Measurements from ENCODE around the gene DOCK3.
"Not testable (repeated sequence)": the region's sequence is repeated elsewhere in the genome, so short reads cannot be mapped to it uniquely, and the experiment has no call there.

Gene DOCK3

GRCh38 chr3:50926868-50927267, 252.1 kb downstream of the DOCK3 start:
- DNase-seq, result no peak
- Histone ChIP-seq H3K9me3 (ENCODE audit: severe bottlenecking) (no peaks in the 10 kb centered on the region), H3K27ac (no peak overlapping the region), H3K4me3 (ENCODE audit: low read depth, low read length) (no peak overlapping the region), H3K27me3 (ENCODE audit: insufficient read depth, low read depth, severe bottlenecking) (no peaks in the 10 kb centered on the region), H3K36me3 (no peaks in the 10 kb centered on the region)
- TF ChIP-seq, protein P1, sequence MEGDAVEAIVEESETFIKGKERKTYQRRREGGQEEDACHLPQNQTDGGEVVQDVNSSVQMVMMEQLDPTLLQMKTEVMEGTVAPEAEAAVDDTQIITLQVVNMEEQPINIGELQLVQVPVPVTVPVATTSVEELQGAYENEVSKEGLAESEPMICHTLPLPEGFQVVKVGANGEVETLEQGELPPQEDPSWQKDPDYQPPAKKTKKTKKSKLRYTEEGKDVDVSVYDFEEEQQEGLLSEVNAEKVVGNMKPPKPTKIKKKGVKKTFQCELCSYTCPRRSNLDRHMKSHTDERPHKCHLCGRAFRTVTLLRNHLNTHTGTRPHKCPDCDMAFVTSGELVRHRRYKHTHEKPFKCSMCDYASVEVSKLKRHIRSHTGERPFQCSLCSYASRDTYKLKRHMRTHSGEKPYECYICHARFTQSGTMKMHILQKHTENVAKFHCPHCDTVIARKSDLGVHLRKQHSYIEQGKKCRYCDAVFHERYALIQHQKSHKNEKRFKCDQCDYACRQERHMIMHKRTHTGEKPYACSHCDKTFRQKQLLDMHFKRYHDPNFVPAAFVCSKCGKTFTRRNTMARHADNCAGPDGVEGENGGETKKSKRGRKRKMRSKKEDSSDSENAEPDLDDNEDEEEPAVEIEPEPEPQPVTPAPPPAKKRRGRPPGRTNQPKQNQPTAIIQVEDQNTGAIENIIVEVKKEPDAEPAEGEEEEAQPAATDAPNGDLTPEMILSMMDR (IDR thresholded peaks at IDR 0.05; ENCODE audit: low read depth, low read length), result no peak

DNA sequence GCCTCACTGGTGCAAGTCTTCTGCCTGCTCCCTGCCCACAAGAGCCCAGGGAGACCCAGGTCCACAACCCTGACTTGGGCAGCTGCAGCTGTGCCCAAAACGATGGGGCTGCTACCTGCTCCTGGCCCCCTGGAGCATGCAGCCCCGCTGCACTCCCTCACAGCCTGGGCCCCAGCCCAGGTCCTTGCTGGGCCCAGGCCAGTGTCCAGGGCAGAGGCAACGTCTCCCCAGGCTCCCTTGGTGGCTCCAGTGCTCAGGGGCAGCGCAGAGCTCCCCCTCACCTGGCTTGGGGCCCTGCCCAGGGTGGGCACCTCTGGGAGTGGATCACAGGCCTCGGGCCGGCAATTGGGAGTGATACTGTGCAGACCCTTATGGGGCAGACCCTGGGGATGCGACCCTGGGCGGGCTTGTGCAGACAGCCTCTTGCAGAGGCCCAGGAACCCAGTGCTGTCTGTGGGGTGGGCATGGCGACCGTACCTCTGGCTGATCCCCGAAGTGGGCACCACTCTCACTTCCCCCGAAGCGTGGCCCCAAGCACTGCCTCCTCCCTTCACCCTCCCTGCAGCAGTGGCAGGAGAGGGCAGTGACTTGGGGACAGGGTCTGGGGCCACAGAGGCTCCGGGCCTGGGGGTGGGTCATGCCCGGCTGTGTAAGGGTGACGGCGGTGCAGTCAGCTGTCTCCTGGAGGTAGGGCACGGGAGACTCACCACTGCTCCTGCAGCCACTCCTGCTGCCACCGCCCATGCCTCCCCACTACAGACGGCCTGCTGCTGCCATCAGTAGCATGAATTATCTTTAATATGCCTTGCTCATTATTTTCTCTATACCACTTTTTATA, 255.9 kb downstream of the DOCK3 start:
- no peaks in the 10 kb centered on the region for H3K27me3 ChIP-seq (ENCODE audit: insufficient read depth, low read depth, severe bottlenecking)
- no peak for DNase-seq
- no peak overlapping the region for H3K4me3 ChIP-seq (ENCODE audit: low read depth, low read length)
- H3K9me3 ChIP-seq (ENCODE audit: severe bottlenecking), result no peaks in the 10 kb centered on the region
- TF ChIP-seq, protein P1 (IDR thresholded peaks at IDR 0.05; ENCODE audit: low read depth, low read length), result no peak
- H3K36me3 ChIP-seq, result no peaks in the 10 kb centered on the region
- no peak overlapping the region for H3K27ac ChIP-seq

DNA sequence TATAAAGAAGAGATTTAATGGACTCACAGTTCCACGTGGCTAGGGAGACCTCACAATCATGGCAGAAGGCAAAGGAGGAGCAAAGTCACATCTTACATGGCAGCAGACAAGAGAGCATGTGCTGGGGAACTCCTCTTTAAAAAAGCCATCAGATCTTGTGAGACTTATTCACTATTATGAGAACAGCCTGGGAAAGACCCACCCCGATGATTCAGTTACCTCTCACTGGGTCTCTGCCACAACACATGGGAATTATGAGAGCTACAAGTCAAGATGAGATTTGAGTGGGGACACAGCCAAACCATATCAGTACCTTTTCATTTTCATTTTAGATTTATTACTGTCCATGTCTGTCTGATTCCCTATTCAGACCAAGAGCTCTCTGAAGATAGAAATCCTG, 258.2 kb downstream of the DOCK3 start:
- DNase-seq; H3K27me3 ChIP-seq (ENCODE audit: insufficient read depth, low read depth, severe bottlenecking); H3K4me3 ChIP-seq (ENCODE audit: low read depth, low read length); H3K27ac ChIP-seq; H3K36me3 ChIP-seq; H3K9me3 ChIP-seq (ENCODE audit: severe bottlenecking): not testable (repeated sequence)

- Histone ChIP-seq H3K4me3 (ENCODE audit: low read depth, low read length) (no peak overlapping the region), H3K36me3 (no peaks in the 10 kb centered on the region), H3K9me3 (ENCODE audit: severe bottlenecking) (no peaks in the 10 kb centered on the region), H3K27ac (no peak overlapping the region), H3K27me3 (ENCODE audit: insufficient read depth, low read depth, severe bottlenecking) (no peaks in the 10 kb centered on the region)
- no peak for DNase-seq
- TF ChIP-seq, protein P1 (IDR thresholded peaks at IDR 0.05; ENCODE audit: low read depth, low read length), result no peak
Measured at GRCh38 chr3:50936389-50936788, 261.7 kb downstream of the DOCK3 start.

- H3K36me3 ChIP-seq, result no peaks in the 10 kb centered on the region
- H3K27me3 ChIP-seq (ENCODE audit: insufficient read depth, low read depth, severe bottlenecking), result no peaks in the 10 kb centered on the region
- TF ChIP-seq, protein P1 (IDR thresholded peaks at IDR 0.05; ENCODE audit: low read depth, low read length), result no peak
Measured at GRCh38 chr3:50947419-50947818, 272.7 kb downstream of the DOCK3 start.

DNA sequence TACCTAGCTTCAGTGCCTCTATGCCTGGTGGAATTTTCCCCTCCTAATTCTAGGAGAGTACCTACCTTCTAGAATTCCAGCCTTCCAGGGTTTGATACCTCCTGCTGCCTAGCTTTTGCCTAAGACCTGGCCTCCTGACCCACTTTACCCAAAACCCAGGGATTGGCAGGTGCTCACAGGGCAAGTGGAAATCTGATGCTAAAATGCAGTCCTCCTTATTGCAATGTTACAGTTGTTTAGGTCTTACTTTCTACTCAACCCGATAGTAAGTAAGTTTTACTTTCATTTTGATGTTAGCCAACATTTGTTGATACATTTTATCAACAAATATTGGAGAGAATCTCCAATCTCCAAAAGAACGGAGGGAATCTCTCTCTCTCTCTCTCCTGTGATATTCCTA, 275.9 kb downstream of the DOCK3 start:
- no peaks in the 10 kb centered on the region for H3K27me3 ChIP-seq (ENCODE audit: insufficient read depth, low read depth, severe bottlenecking)
- no peaks in the 10 kb centered on the region for H3K36me3 ChIP-seq
- no peak for DNase-seq
- H3K4me3 ChIP-seq (ENCODE audit: low read depth, low read length), result no peak overlapping the region
- no peaks in the 10 kb centered on the region for H3K9me3 ChIP-seq (ENCODE audit: severe bottlenecking)
- no peak overlapping the region for H3K27ac ChIP-seq
- TF ChIP-seq, protein P1 (IDR thresholded peaks at IDR 0.05; ENCODE audit: low read depth, low read length), result no peak

More at GRCh38 chr3:50947419-50947818, 272.7 kb downstream of the DOCK3 start:
- H3K9me3 ChIP-seq (ENCODE audit: severe bottlenecking), result no peaks in the 10 kb centered on the region
- H3K4me3 ChIP-seq (ENCODE audit: low read depth, low read length), result no peak overlapping the region
- H3K27ac ChIP-seq, result no peak overlapping the region
- no peak for DNase-seq
